ENCODE results near the gene PLA2G3.

The PLA2G3 gene

GRCh38 chr22:31144223-31144622 is 3.9 kb upstream of the PLA2G3 start:
- no peak for DNase-seq

GRCh38 chr22:31143537-31143936 is 3.2 kb upstream of the PLA2G3 start:
- no peak for DNase-seq

GRCh38 chr22:31143038-31143437 is 2.7 kb upstream of the PLA2G3 start:
- DNase-seq, result no peak

- no peak for DNase-seq
Measured at GRCh38 chr22:31142285-31142684, 2.0 kb upstream of the PLA2G3 start.

GRCh38 chr22:31141551-31141950 is 1.2 kb upstream of the PLA2G3 start:
- DNase-seq, result no peak

GRCh38 chr22:31140746-31141145 is 438 bp upstream of the PLA2G3 start:
- DNase-seq, result no peak

- DNase-seq, result no peak
Measured at GRCh38 chr22:31139066-31139465, 1.2 kb downstream of the PLA2G3 start.

GRCh38 chr22:31138126-31138525 is 2.2 kb downstream of the PLA2G3 start:
- no peak for DNase-seq

- no peak for DNase-seq
Measured at GRCh38 chr22:31137721-31138120, 2.6 kb downstream of the PLA2G3 start.

GRCh38 chr22:31136711-31137110 is 3.6 kb downstream of the PLA2G3 start:
- DNase-seq, result no peak

GRCh38 chr22:31136155-31136554 is 4.2 kb downstream of the PLA2G3 start:
- no peak for DNase-seq

GRCh38 chr22:31135706-31136105 is 4.6 kb downstream of the PLA2G3 start:
- DNase-seq, result no peak

GRCh38 chr22:31134688-31135087 is 5.6 kb downstream of the PLA2G3 start:
- DNase-seq, result no peak

- no peak for DNase-seq
Measured at GRCh38 chr22:31133911-31134310, 6.4 kb downstream of the PLA2G3 start.

GRCh38 chr22:31130873-31131272 is 9.4 kb downstream of the PLA2G3 start:
- DNase-seq, result no peak

- DNase-seq, result no peak
Measured at GRCh38 chr22:31128156-31128555, 12.2 kb downstream of the PLA2G3 start.

GRCh38 chr22:31127181-31127772 is 13.0 kb downstream of the PLA2G3 start:
- DNase-seq, result no peak

GRCh38 chr22:31126869-31127175 is 13.5 kb downstream of the PLA2G3 start:
- DNase-seq, result no peak

- no peak for DNase-seq
Measured at GRCh38 chr22:31126128-31126868, 14.0 kb downstream of the PLA2G3 start.

- no peak for DNase-seq
Measured at GRCh38 chr22:31125521-31126117, 14.7 kb downstream of the PLA2G3 start.

- DNase-seq, result no peak
Measured at GRCh38 chr22:31124811-31125465, 15.4 kb downstream of the PLA2G3 start.

GRCh38 chr22:31124290-31124689 is 16.0 kb downstream of the PLA2G3 start:
- no peak for DNase-seq

- DNase-seq, result no peak
Measured at GRCh38 chr22:31123292-31123602, 17.1 kb downstream of the PLA2G3 start.
